Measurements from ENCODE around the gene PCDHGB3.

The PCDHGB3 gene

DNA sequence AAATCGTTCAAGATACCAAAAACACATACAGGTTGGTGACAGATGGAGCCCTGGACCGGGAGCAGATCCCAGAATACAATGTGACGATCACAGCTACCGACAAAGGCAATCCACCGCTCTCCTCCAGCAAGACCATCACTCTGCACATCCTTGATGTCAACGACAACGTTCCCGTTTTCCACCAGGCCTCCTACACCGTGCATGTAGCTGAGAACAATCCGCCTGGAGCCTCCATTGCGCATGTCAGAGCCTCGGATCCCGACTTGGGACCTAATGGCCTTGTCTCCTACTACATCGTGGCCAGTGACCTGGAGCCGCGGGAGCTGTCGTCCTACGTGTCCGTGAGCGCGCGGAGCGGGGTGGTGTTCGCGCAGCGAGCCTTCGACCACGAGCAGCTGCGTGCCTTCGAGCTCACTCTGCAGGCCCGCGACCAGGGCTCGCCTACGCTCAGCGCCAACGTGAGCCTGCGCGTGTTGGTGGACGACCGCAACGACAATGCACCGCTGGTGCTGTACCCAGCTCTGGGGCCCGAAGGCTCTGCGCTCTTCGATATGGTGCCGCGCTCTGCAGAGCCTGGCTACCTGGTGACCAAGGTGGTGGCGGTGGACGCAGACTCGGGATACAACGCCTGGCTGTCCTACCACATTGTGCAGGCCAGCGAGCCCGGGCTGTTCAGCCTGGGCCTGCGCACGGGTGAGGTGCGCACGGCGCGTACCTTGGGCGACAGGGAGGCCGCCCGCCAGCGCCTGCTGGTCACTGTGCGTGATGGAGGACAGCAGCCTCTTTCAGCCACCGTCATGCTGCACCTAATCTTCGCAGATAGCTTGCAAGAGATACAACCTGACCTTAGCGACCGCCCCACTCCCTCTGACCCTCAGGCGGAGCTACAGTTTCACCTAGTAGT, 1.8 kb downstream of the PCDHGB3 start:
- TF ChIP-seq POLR2AphosphoS5 (IDR thresholded peaks at IDR 0.05; ENCODE audit: low read depth, low read length) (no peak), SIN3A (IDR thresholded peaks at IDR 0.05; ENCODE audit: borderline replicate concordance, insufficient read depth, low read length) (no peak), FOXP2 (optimal IDR thresholded peaks at IDR 0.05; ENCODE audit: borderline replicate concordance, extremely low read depth, extremely low read length, insufficient read depth) (no peak), TAF1 (IDR thresholded peaks at IDR 0.05; ENCODE audit: borderline replicate concordance, insufficient read depth, low read length) (no peak)

- TF ChIP-seq TAF1 (IDR thresholded peaks at IDR 0.05; ENCODE audit: borderline replicate concordance, insufficient read depth, low read length) (no peak), FOXP2 (optimal IDR thresholded peaks at IDR 0.05; ENCODE audit: borderline replicate concordance, extremely low read depth, extremely low read length, insufficient read depth) (no peak), SIN3A (IDR thresholded peaks at IDR 0.05; ENCODE audit: borderline replicate concordance, insufficient read depth, low read length) (no peak), REST (IDR thresholded peaks at IDR 0.05; ENCODE audit: insufficient read depth in 1 of 2, low read depth in 2 of 2, low read length in 2 of 2) (no peak), POLR2AphosphoS5 (IDR thresholded peaks at IDR 0.05; ENCODE audit: low read depth, low read length) (no peak)
These were observed 3.8 kb downstream of the PCDHGB3 start, which contains the start of gene PCDHGA6 for GRCh38 chr5:141373673-141374317. Gene PCDHGA6, plus strand, starts transcription at chr5:141373891. Its CDS starts 193 bp downstream, at chr5:141374084.

DNA sequence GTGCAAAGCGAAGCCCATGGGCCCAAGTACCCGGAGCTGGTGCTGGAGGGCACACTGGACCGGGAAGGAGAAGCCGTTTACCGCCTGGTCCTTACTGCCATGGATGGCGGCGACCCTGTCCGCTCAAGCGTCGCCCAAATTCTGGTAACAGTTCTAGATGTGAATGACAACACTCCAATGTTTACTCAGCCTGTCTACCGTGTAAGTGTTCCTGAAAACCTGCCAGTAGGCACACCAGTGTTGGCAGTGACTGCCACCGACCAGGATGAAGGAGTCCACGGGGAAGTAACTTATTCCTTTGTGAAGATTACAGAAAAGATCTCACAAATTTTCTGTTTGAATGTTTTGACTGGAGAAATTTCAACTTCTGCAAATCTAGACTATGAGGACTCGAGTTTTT, 4.6 kb downstream of the PCDHGB3 start:
- no peak for TF ChIP-seq FOXP2 (optimal IDR thresholded peaks at IDR 0.05; ENCODE audit: borderline replicate concordance, extremely low read depth, extremely low read length, insufficient read depth)
- no peak for TF ChIP-seq REST (IDR thresholded peaks at IDR 0.05; ENCODE audit: insufficient read depth in 1 of 2, low read depth in 2 of 2, low read length in 2 of 2)
- TF ChIP-seq POLR2AphosphoS5 (IDR thresholded peaks at IDR 0.05; ENCODE audit: low read depth, low read length), result no peak
- no peak for TF ChIP-seq SIN3A (IDR thresholded peaks at IDR 0.05; ENCODE audit: borderline replicate concordance, insufficient read depth, low read length)
- no peak for TF ChIP-seq TAF1 (IDR thresholded peaks at IDR 0.05; ENCODE audit: borderline replicate concordance, insufficient read depth, low read length)

DNA sequence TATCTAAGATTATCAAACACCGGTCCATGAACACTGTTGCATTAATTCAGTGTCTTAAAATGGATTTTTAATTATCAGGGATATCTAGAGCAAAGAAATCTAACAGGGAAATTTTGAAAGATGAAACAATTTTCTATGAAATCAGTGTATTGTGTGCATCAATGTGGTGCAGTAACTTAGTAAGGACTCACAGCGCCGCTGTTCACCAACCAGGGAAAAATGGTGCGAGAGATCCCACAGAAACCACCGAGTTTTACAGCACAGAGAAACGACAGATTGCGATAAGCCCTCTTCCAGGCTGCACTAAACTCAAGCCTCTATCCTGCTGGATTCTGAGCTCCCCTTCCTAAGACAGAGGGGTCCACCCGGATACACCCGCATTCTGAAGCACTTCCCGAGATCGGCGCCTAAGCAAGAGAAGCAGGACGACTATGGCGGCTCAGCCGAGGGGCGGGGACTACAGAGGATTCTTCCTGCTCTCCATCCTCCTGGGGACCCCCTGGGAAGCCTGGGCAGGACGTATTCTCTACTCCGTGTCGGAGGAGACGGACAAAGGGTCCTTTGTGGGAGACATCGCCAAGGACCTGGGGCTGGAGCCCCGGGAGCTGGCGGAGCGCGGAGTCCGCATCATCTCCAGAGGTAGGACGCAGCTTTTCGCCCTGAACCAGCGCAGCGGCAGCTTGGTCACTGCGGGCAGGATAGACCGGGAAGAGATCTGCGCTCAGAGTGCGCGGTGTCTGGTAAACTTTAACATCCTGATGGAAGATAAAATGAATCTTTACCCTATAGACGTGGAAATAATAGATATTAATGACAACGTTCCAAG, 12.6 kb downstream of the PCDHGB3 start, which contains the start of gene PCDHGA7:
Gene PCDHGA7, plus strand, starts transcription at position 274 of the 826 bp plus-strand sequence. Its CDS starts 158 bp downstream, at position 432.
- no peak for TF ChIP-seq REST (IDR thresholded peaks at IDR 0.05; ENCODE audit: insufficient read depth in 1 of 2, low read depth in 2 of 2, low read length in 2 of 2)
- no peak for TF ChIP-seq POLR2AphosphoS5 (IDR thresholded peaks at IDR 0.05; ENCODE audit: low read depth, low read length)
- TF ChIP-seq SIN3A (IDR thresholded peaks at IDR 0.05; ENCODE audit: borderline replicate concordance, insufficient read depth, low read length), result no peak
- TF ChIP-seq TAF1 (IDR thresholded peaks at IDR 0.05; ENCODE audit: borderline replicate concordance, insufficient read depth, low read length), result no peak
- TF ChIP-seq FOXP2 (optimal IDR thresholded peaks at IDR 0.05; ENCODE audit: borderline replicate concordance, extremely low read depth, extremely low read length, insufficient read depth), result no peak

GRCh38 chr5:141383345-141383744, 13.3 kb downstream of the PCDHGB3 start:
- TF ChIP-seq SIN3A (IDR thresholded peaks at IDR 0.05; ENCODE audit: borderline replicate concordance, insufficient read depth, low read length) (no peak), REST (IDR thresholded peaks at IDR 0.05; ENCODE audit: insufficient read depth in 1 of 2, low read depth in 2 of 2, low read length in 2 of 2) (no peak), FOXP2 (optimal IDR thresholded peaks at IDR 0.05; ENCODE audit: borderline replicate concordance, extremely low read depth, extremely low read length, insufficient read depth) (no peak), POLR2AphosphoS5 (IDR thresholded peaks at IDR 0.05; ENCODE audit: low read depth, low read length) (no peak), TAF1 (IDR thresholded peaks at IDR 0.05; ENCODE audit: borderline replicate concordance, insufficient read depth, low read length) (no peak)

Data from PFSK-1 (cell line).